ENCODE results near the gene SMYD3.

Gene SMYD3

GRCh38 chr1:246255773-246256172 lies 251.3 kb downstream of the SMYD3 start:
- H2BK15ac ChIP-seq (ENCODE audit: low read depth, poor library complexity, severe bottlenecking), result no peak overlapping the region

GRCh38 chr1:246254854-246255253 lies 252.2 kb downstream of the SMYD3 start:
- H3K4me2 ChIP-seq (ENCODE audit: low read length, poor library complexity, severe bottlenecking), result no peak overlapping the region
- H3K9me3 ChIP-seq (ENCODE audit: control insufficient read depth, low read length), result no peaks in the 10 kb centered on the region
- H3K9ac ChIP-seq (ENCODE audit: low read length), result no peak overlapping the region
- no peaks in the 10 kb centered on the region for H3K27me3 ChIP-seq (ENCODE audit: control insufficient read depth in 1 of 2, insufficient read depth in 1 of 2, low read length in 2 of 2)
- peaks cover 0 to 3% of the 10 kb centered on the region in 2 experiments for H3K36me3 ChIP-seq (ENCODE audit: control insufficient read depth in 1 of 2, insufficient read depth in 2 of 2, low read depth in 1 of 2, low read length in 2 of 2)
- no peak overlapping the region for H2AFZ ChIP-seq (ENCODE audit: low read depth, low read length)
- no peak overlapping the region for H3K14ac ChIP-seq (ENCODE audit: low read length in 2 of 2)
- H4K8ac ChIP-seq (ENCODE audit: low read length), result no peak overlapping the region
- no peak for DNase-seq
- no peak overlapping the region for H2BK120ac ChIP-seq (ENCODE audit: low read depth, low read length)
- no peak overlapping the region for H3K4ac ChIP-seq (ENCODE audit: low read depth in 1 of 2, low read length in 2 of 2)
- H2BK12ac ChIP-seq (ENCODE audit: low read length in 2 of 2), result no peak overlapping the region
- no peak overlapping the region for H3K27ac ChIP-seq (ENCODE audit: low read length, poor library complexity, severe bottlenecking)
- no peak overlapping the region for H4K91ac ChIP-seq (ENCODE audit: low read length)
- H3K4me3 ChIP-seq (ENCODE audit: insufficient read depth in 1 of 2, low read depth in 1 of 2, low read length in 2 of 2), result no peak overlapping the region
- WGBS, result 93% methylated on average over 2 of the region's 2 CpGs
- H3K79me1 ChIP-seq (replicated peaks; ENCODE audit: low read length, poor library complexity, severe bottlenecking), result no peaks in the 10 kb centered on the region
- no peak overlapping the region for H3K23ac ChIP-seq (ENCODE audit: low read length in 2 of 2)
- H3K4me1 ChIP-seq (ENCODE audit: control insufficient read depth, insufficient read depth, low read depth, low read length), result no peaks in the 10 kb centered on the region
- no peak overlapping the region for H2BK15ac ChIP-seq (ENCODE audit: low read depth, poor library complexity, severe bottlenecking)
- H2AK5ac ChIP-seq (ENCODE audit: low read length, severe bottlenecking), result no peak overlapping the region
- H3K18ac ChIP-seq (ENCODE audit: low read depth in 1 of 2, low read length in 2 of 2), result no peak overlapping the region
- no peak overlapping the region for H2BK5ac ChIP-seq (ENCODE audit: low read depth, low read length, poor library complexity, severe bottlenecking)

More at GRCh38 chr1:246255773-246256172, 251.3 kb downstream of the SMYD3 start:
- WGBS, result 89% methylated on average over 1 of the region's 2 CpGs
- Histone ChIP-seq H2BK120ac (ENCODE audit: low read depth, low read length) (no peak overlapping the region), H3K4ac (ENCODE audit: low read depth in 1 of 2, low read length in 2 of 2) (no peak overlapping the region), H3K9me3 (ENCODE audit: control insufficient read depth, low read length) (no peaks in the 10 kb centered on the region), H3K14ac (ENCODE audit: low read length in 2 of 2) (no peak overlapping the region), H3K36me3 (ENCODE audit: control insufficient read depth in 1 of 2, insufficient read depth in 2 of 2, low read depth in 1 of 2, low read length in 2 of 2) (peaks cover 0 to 3% of the 10 kb centered on the region in 2 experiments), H2BK12ac (ENCODE audit: low read length in 2 of 2) (no peak overlapping the region), H3K4me1 (ENCODE audit: control insufficient read depth, insufficient read depth, low read depth, low read length) (no peaks in the 10 kb centered on the region), H3K9ac (ENCODE audit: low read length) (no peak overlapping the region), H4K8ac (ENCODE audit: low read length) (no peak overlapping the region), H3K23ac (ENCODE audit: low read length in 2 of 2) (no peak overlapping the region), H3K4me2 (ENCODE audit: low read length, poor library complexity, severe bottlenecking) (no peak overlapping the region), H2AFZ (ENCODE audit: low read depth, low read length) (no peak overlapping the region), H2AK5ac (ENCODE audit: low read length, severe bottlenecking) (no peak overlapping the region), H3K18ac (ENCODE audit: low read depth in 1 of 2, low read length in 2 of 2) (no peak overlapping the region), H2BK5ac (ENCODE audit: low read depth, low read length, poor library complexity, severe bottlenecking) (no peak overlapping the region), H4K91ac (ENCODE audit: low read length) (no peak overlapping the region), H3K4me3 (ENCODE audit: insufficient read depth in 1 of 2, low read depth in 1 of 2, low read length in 2 of 2) (no peak overlapping the region), H3K27ac (ENCODE audit: low read length, poor library complexity, severe bottlenecking) (no peak overlapping the region), H3K79me1 (replicated peaks; ENCODE audit: low read length, poor library complexity, severe bottlenecking) (no peaks in the 10 kb centered on the region), H3K27me3 (ENCODE audit: control insufficient read depth in 1 of 2, insufficient read depth in 1 of 2, low read length in 2 of 2) (no peaks in the 10 kb centered on the region)
- DNase-seq, result no peak

- Histone ChIP-seq H4K8ac (ENCODE audit: low read length) (no peak overlapping the region), H3K14ac (ENCODE audit: low read length in 2 of 2) (no peak overlapping the region), H2BK5ac (ENCODE audit: low read depth, low read length, poor library complexity, severe bottlenecking) (no peak overlapping the region), H3K9ac (ENCODE audit: low read length) (no peak overlapping the region), H3K27me3 (ENCODE audit: control insufficient read depth in 1 of 2, insufficient read depth in 1 of 2, low read length in 2 of 2) (no peaks in the 10 kb centered on the region), H2AFZ (ENCODE audit: low read depth, low read length) (no peak overlapping the region), H2BK120ac (ENCODE audit: low read depth, low read length) (no peak overlapping the region), H3K4me2 (ENCODE audit: low read length, poor library complexity, severe bottlenecking) (no peak overlapping the region), H3K9me3 (ENCODE audit: control insufficient read depth, low read length) (no peaks in the 10 kb centered on the region), H3K27ac (ENCODE audit: low read length, poor library complexity, severe bottlenecking) (no peak overlapping the region), H2BK12ac (ENCODE audit: low read length in 2 of 2) (no peak overlapping the region), H3K4me1 (ENCODE audit: control insufficient read depth, insufficient read depth, low read depth, low read length) (no peaks in the 10 kb centered on the region), H4K91ac (ENCODE audit: low read length) (no peak overlapping the region), H3K79me1 (replicated peaks; ENCODE audit: low read length, poor library complexity, severe bottlenecking) (no peaks in the 10 kb centered on the region), H2AK5ac (ENCODE audit: low read length, severe bottlenecking) (no peak overlapping the region), H3K23ac (ENCODE audit: low read length in 2 of 2) (no peak overlapping the region), H2BK15ac (ENCODE audit: low read depth, poor library complexity, severe bottlenecking) (no peak overlapping the region), H3K4me3 (ENCODE audit: insufficient read depth in 1 of 2, low read depth in 1 of 2, low read length in 2 of 2) (no peak overlapping the region), H3K4ac (ENCODE audit: low read depth in 1 of 2, low read length in 2 of 2) (no peak overlapping the region), H3K36me3 (ENCODE audit: control insufficient read depth in 1 of 2, insufficient read depth in 2 of 2, low read depth in 1 of 2, low read length in 2 of 2) (no peaks in the 10 kb centered on the region), H3K18ac (ENCODE audit: low read depth in 1 of 2, low read length in 2 of 2) (no peak overlapping the region)
- DNase-seq, result no peak
- no CpG with 5 or more reads among the region's 1 CpG for WGBS
Observed at GRCh38 chr1:246246430-246246829, 260.6 kb downstream of the SMYD3 start.

- Histone ChIP-seq H4K8ac (ENCODE audit: low read length) (no peak overlapping the region), H3K36me3 (ENCODE audit: control insufficient read depth in 1 of 2, insufficient read depth in 2 of 2, low read depth in 1 of 2, low read length in 2 of 2) (no peaks in the 10 kb centered on the region), H2BK12ac (ENCODE audit: low read length in 2 of 2) (no peak overlapping the region), H3K4ac (ENCODE audit: low read depth in 1 of 2, low read length in 2 of 2) (no peak overlapping the region), H2BK5ac (ENCODE audit: low read depth, low read length, poor library complexity, severe bottlenecking) (no peak overlapping the region), H3K79me1 (replicated peaks; ENCODE audit: low read length, poor library complexity, severe bottlenecking) (no peaks in the 10 kb centered on the region), H3K18ac (ENCODE audit: low read depth in 1 of 2, low read length in 2 of 2) (no peak overlapping the region), H2BK15ac (ENCODE audit: low read depth, poor library complexity, severe bottlenecking) (no peak overlapping the region), H2AK5ac (ENCODE audit: low read length, severe bottlenecking) (no peak overlapping the region), H3K27me3 (ENCODE audit: control insufficient read depth in 1 of 2, insufficient read depth in 1 of 2, low read length in 2 of 2) (no peaks in the 10 kb centered on the region), H3K9ac (ENCODE audit: low read length) (no peak overlapping the region), H3K23ac (ENCODE audit: low read length in 2 of 2) (no peak overlapping the region), H3K27ac (ENCODE audit: low read length, poor library complexity, severe bottlenecking) (no peak overlapping the region), H3K9me3 (ENCODE audit: control insufficient read depth, low read length) (no peaks in the 10 kb centered on the region), H3K4me3 (ENCODE audit: insufficient read depth in 1 of 2, low read depth in 1 of 2, low read length in 2 of 2) (no peak overlapping the region), H3K4me1 (ENCODE audit: control insufficient read depth, insufficient read depth, low read depth, low read length) (no peaks in the 10 kb centered on the region), H4K91ac (ENCODE audit: low read length) (no peak overlapping the region), H3K14ac (ENCODE audit: low read length in 2 of 2) (no peak overlapping the region), H2AFZ (ENCODE audit: low read depth, low read length) (no peak overlapping the region), H2BK120ac (ENCODE audit: low read depth, low read length) (no peak overlapping the region), H3K4me2 (ENCODE audit: low read length, poor library complexity, severe bottlenecking) (no peak overlapping the region)
- no CpG with 5 or more reads among the region's 1 CpG for WGBS
- no peak for DNase-seq
Observed at GRCh38 chr1:246245541-246245940, 261.5 kb downstream of the SMYD3 start.
